Activated CD8-positive, alpha-beta T cell treated with anti-CD3 and anti-CD28 coated beads, Interleukin-2, amount 10 ng/mL, durations not matched to agents 7 days and 5 days (primary cell): ENCODE results near the gene AMFR. TPM values are rescaled to one million over a fixed set of nuclear protein-coding genes. Genes with fewer than 3 reads are reported as not detected.

ENCODE experiments used
- ATAC-seq: fragments of 150-1000 bp; cut with Tn5 transposase; one replicate; pipeline ENCODE4 v1.10.0; 2021; ENCODE audit warnings: moderate library complexity
- CTCF ChIA-PET: fragments of 350-600 bp; sonication (Branson Sonifier 250); formaldehyde crosslinking; loops from one replicate; lab custom pipeline; 2021; ENCODE audit warnings: antibody characterized with exemption; lab: Charles Lee
- POLR2A ChIA-PET: fragments of 350-600 bp; sonication (Branson Sonifier 250); formaldehyde crosslinking; loops from one replicate; lab custom pipeline; 2021; ENCODE audit warnings: antibody characterized with exemption; lab: Charles Lee
- DNase-seq: peaks from one replicate; pipeline ENCODE4 v3.0.0-alpha.2; 2020
- H3K27ac Mint-ChIP-seq: one replicate; pipeline ENCODE4 v1.8.0; 2021; ENCODE audit warnings: mild to moderate bottlenecking, mixed read lengths
- H3K27me3 Mint-ChIP-seq: one replicate; pipeline ENCODE4 v1.8.0; 2021; ENCODE audit warnings: low read depth, mixed read lengths
- H3K36me3 Mint-ChIP-seq: one replicate; pipeline ENCODE4 v1.8.0; 2021; ENCODE audit warnings: low read depth, mixed read lengths
- H3K4me1 Mint-ChIP-seq: one replicate; pipeline ENCODE4 v1.8.0; 2021; ENCODE audit warnings: low read depth, mixed read lengths
- H3K4me3 Mint-ChIP-seq: one replicate; pipeline ENCODE4 v1.8.0; 2021; ENCODE audit warnings: mild to moderate bottlenecking, mixed read lengths
- H3K9me3 Mint-ChIP-seq: one replicate; pipeline ENCODE4 v1.8.0; 2022; ENCODE audit warnings: mixed read lengths; ENCODE audit not compliant: insufficient read depth
- total RNA-seq, 2 experiments: library from RNA; stranded (reverse); gene quantifications; one replicate each; pipeline ENCODE4 v1.2.3, GENCODE V29; 2021

Gene AMFR
- total RNA-seq, 2 experiments from 2014 or later, result 39.0 to 47.5 TPM

- H3K9me3 Mint-ChIP-seq, result no peaks in the 10 kb centered on the region
- H3K4me3 Mint-ChIP-seq, result no peak overlapping the region
- H3K4me1 Mint-ChIP-seq, result peaks cover 15% of the 10 kb centered on the region
- ATAC-seq (no peak), DNase-seq (no peak)
- no peak overlapping the region for H3K27ac Mint-ChIP-seq
- H3K36me3 Mint-ChIP-seq, result no peaks in the 10 kb centered on the region
- ChIA-PET CTCF (interaction anchor here (1.2 kb wide), 1 partner anchor 376 kb away, joined by 4 read pairs; no protein-coding TSS in a partner anchor), POLR2A (interaction anchor here (1.0 kb wide), 1 partner anchor 104 kb away, joined by 3 read pairs; no protein-coding TSS in a partner anchor)
- H3K27me3 Mint-ChIP-seq, result peaks cover 5% of the 10 kb centered on the region
Observed at GRCh38 chr16:56321571-56321970, 103.8 kb downstream of the AMFR start.

GRCh38 chr16:56320811-56321558 lies 104.4 kb downstream of the AMFR start:
- no peak overlapping the region for H3K27ac Mint-ChIP-seq

GRCh38 chr16:56320056-56320455 lies 105.3 kb downstream of the AMFR start:
- Mint-ChIP-seq H3K4me3 (no peak overlapping the region), H3K27me3 (peaks cover 5% of the 10 kb centered on the region), H3K36me3 (no peaks in the 10 kb centered on the region), H3K4me1 (peaks cover 11% of the 10 kb centered on the region), H3K27ac (no peak overlapping the region), H3K9me3 (no peaks in the 10 kb centered on the region)
- ATAC-seq (no peak), DNase-seq (no peak)
- CTCF ChIA-PET, result interaction anchor here (2.6 to 3.8 kb wide), 3 partner anchors 39 to 377 kb away, joined by 15 to 39 read pairs (median 22); no protein-coding TSS in a partner anchor
- POLR2A ChIA-PET, result no interaction called here

More at GRCh38 chr16:56320811-56321558, 104.4 kb downstream of the AMFR start:
- DNase-seq, result no peak
- no peak for ATAC-seq
- H3K36me3 Mint-ChIP-seq, result no peaks in the 10 kb centered on the region
- peaks cover 5% of the 10 kb centered on the region for H3K27me3 Mint-ChIP-seq
- H3K9me3 Mint-ChIP-seq, result no peaks in the 10 kb centered on the region
- ChIA-PET POLR2A (interaction anchor here (1.0 kb wide), 1 partner anchor 103 kb away, joined by 3 read pairs; no protein-coding TSS in a partner anchor), CTCF (interaction anchor here (1.2 kb wide), 1 partner anchor 376 kb away, joined by 4 read pairs; no protein-coding TSS in a partner anchor)
- peaks cover 11% of the 10 kb centered on the region for H3K4me1 Mint-ChIP-seq
- no peak overlapping the region for H3K4me3 Mint-ChIP-seq

- Mint-ChIP-seq H3K36me3 (no peaks in the 10 kb centered on the region), H3K4me1 (peaks cover 11% of the 10 kb centered on the region), H3K27me3 (peaks cover 5% of the 10 kb centered on the region), H3K27ac (no peak overlapping the region), H3K9me3 (no peaks in the 10 kb centered on the region), H3K4me3 (no peak overlapping the region)
- ChIA-PET POLR2A (interaction anchor here (0.8 kb wide), 1 partner anchor 9 kb away, joined by 3 read pairs; no protein-coding TSS in a partner anchor), CTCF (interaction anchor here (1.0 to 3.8 kb wide), 12 partner anchors 9 to 384 kb away, joined by 3 to 39 read pairs (median 5); no protein-coding TSS in a partner anchor)
- no peak for ATAC-seq
- no peak for DNase-seq
Observed at GRCh38 chr16:56319376-56319775, 106.0 kb downstream of the AMFR start.

- no peak overlapping the region for H3K27ac Mint-ChIP-seq
- no peaks in the 10 kb centered on the region for H3K36me3 Mint-ChIP-seq
- H3K9me3 Mint-ChIP-seq, result no peaks in the 10 kb centered on the region
- peaks cover 11% of the 10 kb centered on the region for H3K4me1 Mint-ChIP-seq
- no peak overlapping the region for H3K4me3 Mint-ChIP-seq
- ATAC-seq (no peak), DNase-seq (no peak)
- ChIA-PET CTCF (interaction anchor here (0.6 to 3.8 kb wide), 30 partner anchors 7 to 854 kb away, joined by 3 to 39 read pairs (median 5); no protein-coding TSS in a partner anchor), POLR2A (no interaction called here)
- H3K27me3 Mint-ChIP-seq, result peaks cover 5% of the 10 kb centered on the region
Observed at GRCh38 chr16:56318827-56319140, 106.6 kb downstream of the AMFR start.

- peaks cover 11% of the 10 kb centered on the region for H3K4me1 Mint-ChIP-seq
- ATAC-seq (peak; percentile 97), DNase-seq (peak; percentile 84)
- CTCF ChIA-PET, result interaction anchor here (0.5 to 3.8 kb wide), 33 partner anchors 8 to 854 kb away, joined by 3 to 39 read pairs (median 4); no protein-coding TSS in a partner anchor
- no peaks in the 10 kb centered on the region for H3K9me3 Mint-ChIP-seq
- peaks cover 5% of the 10 kb centered on the region for H3K27me3 Mint-ChIP-seq
- H3K4me3 Mint-ChIP-seq, result no peak overlapping the region
- H3K27ac Mint-ChIP-seq, result no peak overlapping the region
- H3K36me3 Mint-ChIP-seq, result no peaks in the 10 kb centered on the region
- POLR2A ChIA-PET, result no interaction called here
Observed at GRCh38 chr16:56317998-56318826, 107.1 kb downstream of the AMFR start.

GRCh38 chr16:56316545-56316944 lies 108.8 kb downstream of the AMFR start:
- no peak for ATAC-seq
- ChIA-PET POLR2A (interaction anchor here (0.7 kb wide), 1 partner anchor 847 kb away, joined by 4 read pairs; no protein-coding TSS in a partner anchor), CTCF (interaction anchor here (1.3 to 3.8 kb wide), 2 partner anchors 371 to 373 kb away, joined by 3 to 39 read pairs; no protein-coding TSS in a partner anchor)
- Mint-ChIP-seq H3K9me3 (no peaks in the 10 kb centered on the region), H3K4me1 (peaks cover 11% of the 10 kb centered on the region), H3K4me3 (no peak overlapping the region), H3K27me3 (peaks cover 5% of the 10 kb centered on the region), H3K36me3 (no peaks in the 10 kb centered on the region), H3K27ac (no peak overlapping the region)
- DNase-seq, result no peak

- DNase-seq, result no peak
- H3K4me1 Mint-ChIP-seq, result peaks cover 10% of the 10 kb centered on the region
- no peak overlapping the region for H3K27ac Mint-ChIP-seq
- H3K9me3 Mint-ChIP-seq, result no peaks in the 10 kb centered on the region
- no peak overlapping the region for H3K4me3 Mint-ChIP-seq
- CTCF ChIA-PET, result interaction anchor here (1.3 kb wide), 1 partner anchor 371 kb away, joined by 3 read pairs; no protein-coding TSS in a partner anchor
- POLR2A ChIA-PET, result interaction anchor here (0.7 kb wide), 1 partner anchor 846 kb away, joined by 4 read pairs; no protein-coding TSS in a partner anchor
- peaks cover 5% of the 10 kb centered on the region for H3K27me3 Mint-ChIP-seq
- no peaks in the 10 kb centered on the region for H3K36me3 Mint-ChIP-seq
- no peak for ATAC-seq
Observed at GRCh38 chr16:56315955-56316354, 109.4 kb downstream of the AMFR start.

GRCh38 chr16:56314244-56314850 lies 111.0 kb downstream of the AMFR start:
- H3K36me3 Mint-ChIP-seq, result no peaks in the 10 kb centered on the region
- H3K9me3 Mint-ChIP-seq, result no peaks in the 10 kb centered on the region
- peaks cover 5% of the 10 kb centered on the region for H3K27me3 Mint-ChIP-seq
- no peak overlapping the region for H3K4me3 Mint-ChIP-seq
- no peak overlapping the region for H3K27ac Mint-ChIP-seq
- DNase-seq (no peak), ATAC-seq (no peak)
- CTCF ChIA-PET, result no interaction called here
- POLR2A ChIA-PET, result no interaction called here
- peaks cover 7% of the 10 kb centered on the region for H3K4me1 Mint-ChIP-seq

GRCh38 chr16:56312556-56312955 lies 112.8 kb downstream of the AMFR start:
- Mint-ChIP-seq H3K36me3 (no peaks in the 10 kb centered on the region), H3K4me1 (no peaks in the 10 kb centered on the region), H3K4me3 (no peak overlapping the region), H3K27ac (no peak overlapping the region), H3K27me3 (peaks cover 4% of the 10 kb centered on the region), H3K9me3 (no peaks in the 10 kb centered on the region)
- ChIA-PET CTCF (no interaction called here), POLR2A (no interaction called here)
- ATAC-seq (no peak), DNase-seq (no peak)

- DNase-seq (no peak), ATAC-seq (no peak)
- POLR2A ChIA-PET, result no interaction called here
- Mint-ChIP-seq H3K27ac (no peak overlapping the region), H3K4me3 (no peak overlapping the region), H3K9me3 (no peaks in the 10 kb centered on the region), H3K4me1 (no peaks in the 10 kb centered on the region), H3K36me3 (no peaks in the 10 kb centered on the region), H3K27me3 (peaks cover 3% of the 10 kb centered on the region)
- CTCF ChIA-PET, result no interaction called here
Observed at GRCh38 chr16:56312028-56312300, 113.4 kb downstream of the AMFR start.
